HG03378 (cell line): ENCODE results near the gene TAAR9.

Source experiments
- ATAC-seq: cut with Tn5 transposase; IDR thresholded peaks from one replicate; pipeline ENCODE4 v1.9.1; 2021; ENCODE audit warnings: mild to moderate bottlenecking, moderate library complexity; ENCODE audit not compliant: unreplicated experiment

The TAAR9 gene, protein sequence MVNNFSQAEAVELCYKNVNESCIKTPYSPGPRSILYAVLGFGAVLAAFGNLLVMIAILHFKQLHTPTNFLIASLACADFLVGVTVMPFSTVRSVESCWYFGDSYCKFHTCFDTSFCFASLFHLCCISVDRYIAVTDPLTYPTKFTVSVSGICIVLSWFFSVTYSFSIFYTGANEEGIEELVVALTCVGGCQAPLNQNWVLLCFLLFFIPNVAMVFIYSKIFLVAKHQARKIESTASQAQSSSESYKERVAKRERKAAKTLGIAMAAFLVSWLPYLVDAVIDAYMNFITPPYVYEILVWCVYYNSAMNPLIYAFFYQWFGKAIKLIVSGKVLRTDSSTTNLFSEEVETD

DNA sequence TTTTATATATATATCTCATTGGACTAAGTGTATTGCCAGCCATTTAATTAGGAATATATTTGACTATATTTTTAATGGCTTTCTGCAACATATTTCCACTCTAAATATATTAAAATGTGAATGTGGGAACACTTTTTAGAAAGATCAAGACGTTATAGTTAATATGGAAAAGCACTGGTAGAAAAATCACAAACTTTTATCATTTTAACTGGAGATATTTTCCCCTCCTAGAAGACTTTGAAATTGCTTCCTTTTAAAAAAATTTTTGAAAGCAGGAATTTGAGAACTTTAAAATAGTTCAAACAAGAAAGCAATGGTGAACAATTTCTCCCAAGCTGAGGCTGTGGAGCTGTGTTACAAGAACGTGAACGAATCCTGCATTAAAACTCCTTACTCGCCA, at the start of gene TAAR9:
Gene TAAR9, plus strand, starts transcription at position 301 of the 400 bp plus-strand sequence. Its CDS starts 13 bp downstream, at position 314.
- ATAC-seq = no peak

DNA sequence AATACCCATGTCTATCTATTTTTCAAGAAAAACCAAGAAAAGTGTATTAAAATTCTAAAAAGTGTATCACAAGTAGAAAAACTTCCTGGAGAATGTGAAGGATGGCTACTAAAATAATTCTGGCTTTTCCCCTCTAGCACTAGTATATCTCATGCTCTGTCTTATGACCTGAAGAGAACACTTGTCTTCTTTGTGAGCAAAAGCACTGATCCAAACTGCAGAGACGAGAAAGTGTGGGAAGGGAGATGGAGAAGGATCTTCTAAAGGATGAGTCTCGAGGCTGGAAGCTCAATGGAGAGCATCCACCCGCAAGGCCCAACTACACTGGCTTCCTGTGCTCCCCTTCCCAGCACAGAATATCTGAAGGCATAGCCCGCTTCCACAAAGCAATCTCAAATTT, 48.7 kb upstream of the TAAR9 start:
- ATAC-seq = no peak

DNA sequence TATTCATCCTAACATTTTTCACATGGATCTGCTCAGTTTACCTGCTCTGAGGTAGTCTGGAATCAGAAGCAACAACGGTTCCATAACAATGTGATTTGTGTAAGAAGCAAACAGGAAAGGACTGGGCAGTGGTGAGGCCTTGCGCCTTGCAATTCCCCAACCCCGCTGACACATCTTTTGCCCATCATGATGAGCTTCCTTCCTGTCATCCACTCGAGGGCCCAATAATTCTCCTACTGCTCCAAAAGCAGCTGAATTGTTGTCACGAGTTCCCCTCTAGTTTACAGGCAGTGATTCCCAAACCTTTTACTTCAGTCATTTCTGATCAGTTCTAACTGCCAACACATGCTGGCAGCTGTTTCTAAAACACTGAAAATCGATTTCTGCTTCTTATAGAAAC, 48.1 kb upstream of the TAAR9 start:
- ATAC-seq = peak; percentile 42

DNA sequence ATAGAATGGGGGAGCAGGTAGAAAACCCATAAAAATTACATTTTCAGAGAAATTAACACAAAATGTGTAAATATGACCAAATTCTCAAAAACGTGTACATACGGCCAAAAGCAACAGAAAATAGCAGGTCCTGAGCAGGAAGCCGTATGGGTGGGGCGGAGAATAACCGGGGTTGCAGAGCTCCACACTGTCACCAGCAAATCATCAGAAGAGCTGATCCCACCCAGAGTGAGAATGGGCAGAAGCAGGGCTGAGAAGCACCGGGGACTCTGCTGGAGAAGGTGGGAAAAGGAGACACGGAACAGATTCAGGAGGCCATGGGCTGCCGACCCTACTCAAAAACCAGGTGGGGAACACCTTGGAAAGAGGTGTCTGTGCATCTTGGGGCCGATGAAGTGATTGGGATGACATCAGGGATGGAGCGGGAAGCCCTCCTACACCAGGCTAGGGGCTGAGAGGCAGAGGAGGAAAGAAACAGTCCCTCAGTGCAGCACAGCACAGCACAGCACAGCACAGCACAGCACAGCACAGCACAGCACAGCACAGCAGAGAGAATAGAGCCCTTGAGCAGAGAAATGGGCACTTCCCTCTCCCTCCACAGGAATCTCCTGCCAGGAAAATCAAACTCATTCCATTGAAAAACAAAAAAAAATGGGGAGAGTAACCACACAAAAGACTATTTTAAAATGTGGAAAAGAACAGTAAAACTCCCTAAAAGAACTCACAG, 47.4 kb upstream of the TAAR9 start:
- peak; percentile 37 for ATAC-seq

DNA sequence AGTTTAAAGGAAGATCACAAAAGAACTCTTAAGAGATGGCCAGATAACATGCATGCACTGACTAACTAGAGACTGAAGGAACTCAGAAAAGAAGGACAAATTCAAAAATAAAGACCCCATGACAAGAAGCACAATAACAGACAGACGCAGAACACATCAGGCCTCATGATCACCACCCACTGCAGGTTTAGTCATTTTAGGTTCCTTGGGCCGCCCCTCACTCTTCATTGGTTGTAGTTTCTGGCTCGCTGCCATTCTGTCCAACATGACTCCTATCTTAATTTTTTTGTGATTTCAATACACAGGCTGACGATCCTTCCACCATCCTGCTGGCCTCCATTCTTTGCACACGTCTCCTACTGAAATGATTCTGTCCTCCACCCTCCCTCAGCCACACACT, 46.8 kb upstream of the TAAR9 start:
- ATAC-seq = no peak

DNA sequence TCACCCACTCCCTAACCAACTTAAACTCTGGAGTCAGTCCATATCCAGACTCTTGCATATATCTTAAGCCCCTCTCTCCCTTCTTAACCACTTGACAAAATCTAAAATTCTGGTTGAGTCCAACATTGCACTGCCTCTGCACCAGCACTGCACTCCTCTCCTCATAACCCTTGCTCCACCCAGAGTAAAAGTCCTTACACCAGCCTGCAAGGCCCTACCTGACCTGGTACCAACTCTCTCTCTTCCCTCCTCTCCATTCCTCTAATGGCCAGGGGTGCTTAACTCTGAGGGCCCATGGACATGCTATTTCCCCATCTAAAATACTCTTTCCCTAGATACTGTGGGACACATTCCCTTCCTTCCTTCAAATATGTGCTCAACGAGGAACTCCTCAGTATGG, 46.2 kb upstream of the TAAR9 start:
- no peak for ATAC-seq

DNA sequence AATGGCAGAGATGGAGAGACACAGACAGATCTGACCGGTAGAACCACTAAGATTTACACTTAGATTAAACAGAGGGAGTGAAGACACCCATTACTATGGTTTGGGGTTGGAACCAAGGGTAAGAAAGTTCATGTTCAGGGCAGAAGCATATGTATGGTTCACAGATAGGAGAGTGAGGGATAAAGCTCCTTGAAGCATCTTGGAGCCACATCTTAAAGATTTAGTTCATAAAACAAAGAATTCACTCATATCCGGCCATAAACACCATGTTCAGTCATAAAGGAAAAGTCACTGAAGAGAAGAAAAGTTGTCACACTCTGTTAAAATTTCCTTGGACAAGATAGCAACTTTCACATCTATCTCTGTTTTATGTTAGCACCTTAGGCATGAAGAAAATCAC, 43.1 kb upstream of the TAAR9 start:
- peak; percentile 34 for ATAC-seq

DNA sequence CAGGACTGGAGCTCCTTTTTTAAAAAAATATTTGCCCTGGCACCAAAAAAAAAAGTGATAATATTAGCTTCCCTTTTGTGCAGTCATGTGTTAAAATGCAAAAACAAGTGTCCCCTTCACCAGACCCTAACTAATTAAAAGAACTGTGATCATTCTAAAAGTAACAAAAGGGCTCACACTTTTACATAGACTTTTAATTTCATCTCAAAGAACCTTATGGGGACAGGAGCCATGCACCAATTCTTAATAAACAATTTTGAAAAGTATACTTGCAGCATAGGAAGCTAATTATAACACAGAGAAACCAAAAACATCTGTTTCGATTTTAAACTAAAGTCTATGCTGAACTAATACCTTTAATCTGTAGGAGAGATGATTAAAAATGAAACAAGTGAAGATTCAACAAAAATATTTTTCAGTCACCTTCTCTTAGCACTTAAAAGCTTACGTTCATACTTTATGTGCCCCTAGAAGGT, 42.4 kb upstream of the TAAR9 start:
- peak; percentile 57 for ATAC-seq

DNA sequence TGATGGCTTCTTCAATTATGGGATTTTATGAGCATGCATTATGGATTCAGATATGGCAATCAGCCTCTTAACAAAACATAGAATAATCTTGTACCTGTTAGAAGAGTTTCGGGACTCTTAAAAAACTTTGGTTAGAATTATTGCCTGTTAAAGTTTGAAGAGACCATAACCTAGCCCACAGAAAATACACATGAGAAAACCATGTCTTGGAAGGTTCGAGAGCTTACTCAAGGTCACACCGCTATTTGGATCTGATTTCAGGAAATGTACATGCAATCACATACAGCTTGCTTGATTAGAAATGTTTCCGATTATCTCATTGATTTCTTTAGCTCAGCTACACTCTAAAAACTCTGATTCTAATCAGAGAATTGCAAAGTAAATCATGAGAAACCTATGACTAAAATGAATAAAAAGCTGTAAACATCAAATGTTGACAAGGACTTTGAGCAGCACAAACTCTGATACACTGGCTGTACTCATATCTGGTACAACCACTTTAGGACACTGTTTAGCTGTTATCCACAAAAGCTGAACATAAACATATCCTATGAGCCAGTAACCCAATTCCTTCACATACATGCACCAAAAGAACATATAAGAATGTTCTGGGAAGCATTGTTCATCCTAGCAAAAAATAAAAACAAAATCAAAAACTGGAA, 41.4 kb upstream of the TAAR9 start:
- no peak for ATAC-seq

DNA sequence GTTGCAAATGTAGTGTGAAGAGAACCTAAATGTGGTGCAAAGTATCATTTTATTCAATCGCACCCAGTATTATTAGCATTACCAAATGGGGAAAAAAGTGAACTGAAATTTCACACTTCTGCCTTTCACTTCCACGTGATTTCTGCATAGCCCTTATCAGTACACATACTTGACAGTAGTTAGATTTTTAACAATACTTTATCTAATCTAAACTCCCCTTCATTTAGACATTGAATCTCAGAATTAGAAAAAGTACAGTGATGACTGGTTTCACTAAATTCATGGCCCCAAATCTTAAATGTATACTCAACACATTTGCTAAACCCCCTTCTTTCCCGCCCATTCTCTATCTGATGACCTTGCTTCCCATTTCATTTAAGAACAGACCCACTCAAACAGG, 39.4 kb upstream of the TAAR9 start:
- peak; percentile 54 for ATAC-seq

DNA sequence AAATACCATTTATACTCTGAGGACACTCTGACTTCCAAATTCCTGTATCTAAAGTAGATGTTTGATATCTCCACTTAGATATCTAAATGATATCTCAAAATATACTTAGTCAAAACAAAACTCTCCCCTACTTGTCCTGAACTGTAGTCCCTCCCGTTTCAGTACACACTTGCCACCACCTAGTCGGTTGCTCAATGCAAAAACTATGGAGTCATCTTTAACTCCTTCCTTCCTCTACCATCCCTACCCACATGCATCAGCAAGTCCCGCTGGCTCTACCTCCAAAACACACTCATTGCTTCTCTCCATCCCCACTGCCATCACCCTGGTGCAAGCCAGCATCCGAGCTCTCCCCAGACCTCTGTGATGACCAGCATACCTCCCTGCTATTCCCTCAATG, 38.3 kb upstream of the TAAR9 start:
- no peak for ATAC-seq

DNA sequence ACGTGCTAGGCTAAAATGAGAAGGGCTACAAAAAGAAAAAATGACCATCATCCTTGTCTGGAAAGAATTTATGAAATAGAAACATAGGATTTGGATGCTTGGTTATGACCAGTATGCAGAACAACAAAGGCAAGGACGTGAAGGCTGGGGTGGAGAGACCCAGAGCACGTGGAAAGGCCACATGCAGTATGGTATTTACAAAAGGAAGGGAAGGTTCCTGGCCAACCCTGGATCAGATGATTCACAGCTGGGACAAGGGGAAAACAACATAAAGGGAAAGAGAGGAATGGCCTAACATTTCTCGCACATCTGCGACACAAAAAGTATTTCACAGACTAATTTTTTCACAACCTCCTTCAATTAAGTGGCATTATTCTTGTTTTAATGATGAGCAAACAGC, 33.3 kb upstream of the TAAR9 start:
- no peak for ATAC-seq

DNA sequence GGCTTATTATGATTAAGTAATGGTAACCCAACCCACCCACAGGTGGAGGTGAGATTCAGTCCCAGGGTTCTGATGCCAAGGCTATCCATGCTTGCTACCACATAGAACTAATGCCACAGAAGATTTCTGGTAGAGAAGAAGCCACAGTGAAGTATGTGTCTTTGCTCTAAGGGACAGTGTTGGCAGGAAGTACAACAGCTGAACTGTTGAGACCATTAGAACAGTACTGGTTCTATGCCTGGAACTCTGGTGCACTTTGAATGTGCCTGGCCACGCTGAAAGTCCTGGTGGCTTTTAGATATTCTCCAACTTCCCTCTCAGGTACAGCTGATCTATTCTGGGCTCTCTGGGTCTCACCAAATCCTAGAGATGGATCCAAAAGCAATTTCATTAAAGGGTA, 32.9 kb upstream of the TAAR9 start:
- no peak for ATAC-seq

DNA sequence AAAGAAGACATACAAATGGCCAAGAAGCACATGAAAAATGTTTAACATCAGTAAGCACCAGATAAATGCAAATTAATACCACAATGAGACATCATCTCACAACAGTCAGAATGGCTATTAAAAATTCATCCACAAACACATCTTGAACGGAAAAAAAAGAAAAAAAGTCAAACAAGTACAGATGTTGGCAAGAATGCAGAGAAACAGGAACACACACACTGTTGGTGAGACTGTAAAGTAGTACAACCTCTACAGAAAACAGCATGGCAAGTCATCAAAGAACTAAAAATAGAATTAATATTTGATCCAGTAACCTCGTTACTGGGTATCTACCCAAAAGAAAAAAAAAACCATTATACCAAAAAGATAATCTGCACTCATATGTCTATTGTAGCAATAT, 31.6 kb upstream of the TAAR9 start:
- no peak for ATAC-seq

DNA sequence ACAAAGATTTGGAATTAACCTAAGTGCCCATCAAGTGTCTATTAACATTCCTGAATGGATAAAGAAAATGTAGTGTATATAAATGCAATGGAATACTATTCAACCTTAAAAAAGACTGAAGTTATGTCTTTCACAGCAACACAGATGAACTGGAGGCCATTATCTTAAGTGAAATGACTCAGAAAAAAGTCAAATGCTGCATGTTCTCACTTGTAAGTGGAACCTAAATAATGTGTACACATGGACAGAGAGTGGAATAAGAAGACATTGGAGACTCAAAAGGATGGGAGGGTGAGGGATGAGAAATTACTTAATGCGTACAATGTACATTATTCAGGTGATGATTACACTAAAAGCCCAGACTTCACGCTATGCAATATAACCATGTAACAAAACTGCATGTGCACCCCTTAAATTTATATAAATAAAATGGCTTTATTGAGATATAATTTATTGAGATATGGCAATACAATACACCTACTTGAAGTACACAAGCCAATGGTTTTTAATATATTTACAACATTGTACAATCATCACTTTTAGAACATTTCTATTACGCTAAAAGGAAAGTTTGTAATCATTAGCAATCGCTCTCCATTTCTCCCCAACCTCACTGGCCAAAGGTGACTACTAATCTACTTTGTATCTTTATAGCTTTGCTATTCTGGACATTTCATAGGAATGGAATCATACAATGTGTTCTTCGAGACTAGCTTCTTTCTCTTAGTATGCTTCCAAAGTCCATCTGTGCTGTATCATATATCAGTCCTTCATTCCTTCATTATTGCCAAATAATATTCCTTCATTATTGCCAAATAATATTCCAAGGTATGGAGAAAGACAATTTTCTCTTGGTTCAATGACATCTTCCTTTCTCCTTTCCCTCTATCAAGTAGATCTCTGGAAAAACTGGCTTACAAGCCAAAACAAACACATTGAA, 30.9 kb upstream of the TAAR9 start:
- ATAC-seq = no peak

DNA sequence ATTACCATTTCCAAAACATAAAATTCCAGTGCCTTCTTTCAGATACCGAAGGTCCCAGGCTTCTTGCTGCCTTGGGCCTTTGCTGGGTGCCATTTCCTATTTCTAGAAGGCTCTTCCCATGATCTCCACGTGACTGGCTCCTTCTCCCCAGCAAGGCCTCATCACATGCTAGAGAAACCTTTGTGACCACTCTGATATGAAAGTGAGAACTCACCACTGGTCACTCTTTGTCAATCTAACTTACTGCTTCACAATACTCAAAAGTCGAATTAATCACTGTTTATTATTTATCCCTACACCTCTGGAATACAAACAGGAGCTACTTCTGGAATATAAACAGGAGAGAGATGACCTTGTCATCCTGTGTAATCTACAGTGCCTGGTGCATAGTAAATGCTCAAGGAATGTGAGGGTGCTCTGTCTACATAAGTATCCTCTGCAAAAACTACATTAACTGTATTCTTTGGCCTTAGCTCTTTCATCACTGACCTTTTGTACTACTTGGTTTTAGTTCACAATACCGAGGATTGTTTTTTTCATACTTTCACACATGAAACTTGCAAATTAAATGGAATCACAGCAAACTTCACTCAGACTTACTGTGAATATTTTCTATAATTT, 26.8 kb upstream of the TAAR9 start:
- ATAC-seq = peak; percentile 16

DNA sequence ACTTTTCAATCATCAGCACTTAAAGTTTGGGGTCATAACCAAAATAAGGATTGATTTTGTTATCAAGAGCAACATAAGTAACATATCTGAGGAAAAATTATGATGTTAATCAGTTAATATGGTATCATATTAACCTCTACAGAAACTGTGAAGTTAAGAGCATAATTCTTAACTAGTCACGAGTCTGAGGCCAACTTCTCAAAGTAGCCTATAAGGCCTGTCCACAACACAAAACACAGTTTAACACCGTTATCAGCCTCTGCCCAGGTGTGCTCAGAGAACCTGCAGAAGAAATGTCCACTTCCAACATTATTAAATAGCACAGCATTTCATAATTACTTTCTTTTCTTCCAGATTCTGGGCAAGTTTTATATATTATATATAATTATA, 26.3 kb upstream of the TAAR9 start:
- ATAC-seq = peak; percentile 16

DNA sequence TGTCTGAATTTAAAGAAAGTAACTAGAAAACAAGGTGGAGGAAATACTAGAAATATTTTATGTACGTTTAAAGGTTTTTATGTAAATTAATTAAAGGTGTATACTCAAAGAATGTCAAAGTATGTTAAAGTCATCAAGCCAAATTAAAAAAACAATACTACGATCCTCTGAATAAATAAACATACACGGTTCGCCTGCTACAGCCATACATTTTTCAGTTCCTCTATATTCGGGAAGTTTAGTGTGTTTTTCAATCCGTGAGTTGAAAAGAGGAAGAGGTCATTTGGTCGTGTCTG, 25.8 kb upstream of the TAAR9 start:
- ATAC-seq = no peak

DNA sequence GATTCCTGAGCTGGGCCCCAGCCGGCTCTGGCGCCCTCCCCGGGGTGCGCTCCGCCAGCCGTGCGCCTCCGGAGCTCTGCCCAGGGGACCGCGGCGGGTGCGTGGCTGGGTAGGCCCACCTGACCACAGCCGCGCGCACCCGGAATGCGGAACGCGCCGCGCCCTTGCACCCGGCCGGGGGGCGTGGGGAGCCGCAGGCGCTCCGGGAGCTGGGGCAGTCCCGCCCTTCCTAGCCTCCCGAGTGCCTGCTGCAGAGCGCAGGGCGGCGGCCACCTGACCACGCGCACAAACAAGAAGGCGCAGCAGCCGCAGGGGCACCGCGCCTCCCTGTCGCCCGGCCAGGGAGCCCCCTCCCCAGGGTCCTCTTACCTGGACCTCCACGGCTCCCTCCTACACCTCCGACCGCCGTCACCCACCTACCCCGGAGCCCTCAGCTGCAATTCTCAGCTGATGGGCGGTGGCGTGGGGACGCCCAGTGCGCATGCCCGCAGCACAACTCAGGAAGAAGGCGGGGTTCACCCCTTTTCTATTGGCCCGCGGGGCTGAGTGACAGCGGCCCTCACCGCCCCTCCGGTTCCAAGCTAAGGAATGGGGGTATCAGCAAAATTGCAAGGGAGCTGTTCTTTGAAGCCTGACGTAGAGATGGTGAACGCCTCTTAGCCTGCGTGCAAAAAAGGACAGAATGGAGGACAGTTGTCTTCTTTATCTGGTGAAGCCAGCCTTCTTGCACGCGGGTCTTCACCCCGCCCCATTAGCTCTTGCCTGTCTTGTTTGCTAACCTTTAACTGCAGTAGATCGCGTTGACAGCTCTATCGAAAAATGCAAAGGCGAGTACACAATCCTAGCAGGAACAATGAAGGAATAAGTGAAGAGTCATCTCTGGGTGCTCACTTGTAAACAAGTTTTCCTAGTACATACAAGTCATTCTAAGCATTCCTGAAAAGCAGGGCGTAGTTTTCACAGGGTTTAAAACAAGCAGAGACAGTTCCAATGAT, 25.1 kb upstream of the TAAR9 start, which contains the start of gene STX7:
Gene STX7, minus strand, starts transcription at position 479 of the 995 bp plus-strand sequence. CDS start 9,586 bp downstream, outside the sequence.
- peak; percentile 88 for ATAC-seq
